ENCODE results near the gene SNRPN.
"Not testable (repeated sequence)": the region's sequence is repeated elsewhere in the genome, so short reads cannot be mapped to it uniquely, and the experiment has no call there.

The SNRPN gene

DNA sequence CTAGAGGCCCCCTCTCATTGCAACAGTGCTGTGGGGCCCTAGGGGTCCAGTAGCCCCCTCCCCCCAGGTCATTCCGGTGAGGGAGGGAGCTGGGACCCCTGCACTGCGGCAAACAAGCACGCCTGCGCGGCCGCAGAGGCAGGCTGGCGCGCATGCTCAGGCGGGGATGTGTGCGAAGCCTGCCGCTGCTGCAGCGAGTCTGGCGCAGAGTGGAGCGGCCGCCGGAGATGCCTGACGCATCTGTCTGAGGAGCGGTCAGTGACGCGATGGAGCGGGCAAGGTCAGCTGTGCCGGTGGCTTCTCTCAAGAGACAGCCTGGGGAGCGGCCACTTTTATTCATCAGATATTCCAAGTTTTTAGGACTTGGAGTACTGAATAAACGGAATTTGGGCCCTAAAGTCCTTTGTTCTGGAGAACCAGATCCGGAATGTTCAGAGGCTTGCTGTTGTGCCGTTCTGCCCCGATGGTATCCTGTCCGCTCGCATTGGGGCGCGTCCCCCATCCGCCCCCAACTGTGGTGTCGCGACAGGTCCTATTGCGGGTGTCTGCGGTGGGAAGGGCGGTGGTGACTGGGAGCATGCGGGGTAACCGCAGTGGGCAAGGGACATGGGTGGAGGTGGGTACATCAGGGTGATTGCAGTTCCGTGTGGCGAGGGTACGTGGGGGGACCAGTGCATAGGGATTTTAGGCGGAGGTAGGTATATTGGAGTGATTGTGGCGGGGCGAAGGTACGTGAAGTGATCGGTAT is at the start of gene SNRPN, which contains the start of gene SNURF:
Gene SNRPN (plus strand): TSS at position 205 of the 748 bp plus-strand sequence. CDS start 19,467 bp downstream, outside the sequence.
Gene SNURF (plus strand): TSS at position 205 of the 748 bp plus-strand sequence. CDS start 62 bp downstream, at position 267.
- H3K36me3 Mint-ChIP-seq (ENCODE audit: low read depth), result peaks cover 20% of the 10 kb centered on the region
- H3K4me1 Mint-ChIP-seq (ENCODE audit: low read depth), result peaks cover 8% of the 10 kb centered on the region
- DNase-seq (ENCODE audit: low spot score), result peak; percentile 65
- peaks cover 20% of the 10 kb centered on the region for H3K9me3 Mint-ChIP-seq
- H3K4me3 Mint-ChIP-seq, result peak within 1 kb of the TSS; percentile 90
- H3K27ac Mint-ChIP-seq, result peak within 1 kb of the TSS; percentile 95
- no peaks in the 10 kb centered on the region for H3K27me3 Mint-ChIP-seq (ENCODE audit: low read depth)

DNA sequence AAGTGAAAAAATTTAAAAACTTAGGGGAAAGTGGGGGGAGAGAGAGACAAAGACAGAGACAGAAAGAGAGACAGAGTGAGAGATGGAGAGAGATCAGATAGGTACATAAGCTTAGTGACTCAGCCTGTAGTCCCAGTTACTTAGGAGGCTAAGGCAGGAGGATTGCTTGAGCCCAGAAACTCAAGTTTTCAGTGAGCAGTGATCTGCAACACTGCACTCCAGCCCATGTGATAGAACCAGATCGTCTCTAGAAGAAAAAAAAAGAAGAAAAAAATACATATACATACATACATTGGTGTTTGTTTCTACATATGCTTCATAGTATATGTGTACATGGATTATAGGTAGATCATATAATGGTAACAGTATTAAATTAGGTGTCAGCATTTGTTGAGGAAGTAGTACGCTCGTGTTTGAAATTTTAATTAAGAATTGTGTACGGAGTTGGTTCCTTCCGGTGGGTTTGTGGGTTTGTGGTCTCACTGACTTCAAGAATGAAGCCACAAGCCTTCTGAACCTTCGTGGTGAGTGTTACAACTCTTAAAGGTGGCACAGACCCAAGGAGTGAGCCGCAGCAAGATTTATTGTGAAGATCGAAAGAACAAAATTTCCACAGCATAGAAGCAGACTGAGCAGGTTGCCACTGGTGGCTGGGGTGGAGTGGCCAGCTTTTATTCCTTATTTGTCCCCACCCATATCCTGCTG is 38.3 kb upstream of the SNRPN start:
- DNase-seq (ENCODE audit: low spot score), result no peak
- Mint-ChIP-seq H3K4me1 (ENCODE audit: low read depth) (peaks cover 2% of the 10 kb centered on the region), H3K27ac (no peak overlapping the region), H3K4me3 (no peak overlapping the region), H3K36me3 (ENCODE audit: low read depth) (no peaks in the 10 kb centered on the region), H3K9me3 (peaks cover 69% of the 10 kb centered on the region), H3K27me3 (ENCODE audit: low read depth) (no peaks in the 10 kb centered on the region)

DNA sequence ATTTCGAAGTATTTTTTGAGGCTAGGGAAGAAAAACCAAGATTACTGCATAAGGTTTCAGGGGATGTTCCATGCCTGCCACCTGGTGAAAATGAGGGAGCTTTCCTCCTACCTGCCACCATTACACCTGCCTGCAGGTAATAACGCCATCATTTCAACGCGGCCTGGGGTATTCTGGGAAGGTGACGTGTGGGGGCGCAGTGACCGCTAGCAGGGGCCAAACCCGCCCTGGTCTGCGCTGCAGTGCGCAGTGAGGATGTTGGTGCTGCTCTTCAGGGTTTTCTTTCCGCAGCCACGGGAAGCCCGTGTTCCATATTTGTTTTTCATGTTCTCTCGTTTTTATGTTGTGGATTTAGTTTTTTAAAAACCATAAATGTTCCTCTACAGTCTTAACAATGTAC is 37.4 kb upstream of the SNRPN start:
- Mint-ChIP-seq H3K4me3 (no peak overlapping the region), H3K9me3 (peaks cover 65% of the 10 kb centered on the region), H3K4me1 (ENCODE audit: low read depth) (peaks cover 2% of the 10 kb centered on the region), H3K27ac (no peak overlapping the region), H3K27me3 (ENCODE audit: low read depth) (no peaks in the 10 kb centered on the region), H3K36me3 (ENCODE audit: low read depth) (no peaks in the 10 kb centered on the region)
- no peak for DNase-seq (ENCODE audit: low spot score)

DNA sequence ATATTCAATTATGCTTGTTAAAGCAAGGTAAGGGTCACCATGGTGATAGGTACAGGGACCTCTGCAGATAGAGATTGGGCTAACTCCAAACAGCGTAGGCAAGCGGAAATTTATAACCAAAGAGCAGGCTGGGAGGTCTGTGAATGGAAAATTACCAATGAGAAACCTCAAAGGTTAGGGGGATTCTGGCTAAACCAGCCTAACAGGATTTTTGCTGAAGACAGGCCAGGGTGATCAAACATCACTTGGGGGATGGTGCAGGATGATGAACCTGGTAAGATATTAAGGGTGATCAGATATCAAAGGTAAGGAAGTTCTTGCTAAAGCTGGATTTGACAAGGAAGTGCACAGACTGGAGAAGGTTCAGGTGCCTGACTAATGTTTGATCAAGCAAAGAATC is 35.3 kb upstream of the SNRPN start:
- Mint-ChIP-seq H3K4me3 (no peak overlapping the region), H3K27me3 (ENCODE audit: low read depth) (no peaks in the 10 kb centered on the region), H3K9me3 (peaks cover 72% of the 10 kb centered on the region), H3K27ac (no peak overlapping the region), H3K36me3 (ENCODE audit: low read depth) (no peaks in the 10 kb centered on the region), H3K4me1 (ENCODE audit: low read depth) (peaks cover 2% of the 10 kb centered on the region)
- no peak for DNase-seq (ENCODE audit: low spot score)

DNA sequence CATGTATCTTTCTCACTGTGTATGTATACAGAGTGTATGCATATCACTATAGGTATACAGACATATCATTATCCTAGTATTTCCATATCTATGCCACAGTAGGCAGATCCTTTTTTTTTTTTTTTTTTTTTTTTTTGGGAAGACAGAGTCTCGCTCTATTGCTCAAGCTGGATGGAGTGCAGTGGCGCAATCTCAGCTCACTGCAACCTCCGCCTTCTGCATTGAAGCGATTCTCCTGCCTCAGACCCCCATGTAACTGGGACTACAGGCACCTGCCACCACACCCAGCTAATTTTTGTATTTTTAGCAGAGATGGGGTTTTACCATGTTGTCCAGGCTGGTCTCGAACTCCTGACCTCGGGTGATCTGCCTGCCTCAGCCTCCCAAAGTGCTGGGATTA is 32.0 kb upstream of the SNRPN start:
- H3K36me3 Mint-ChIP-seq (ENCODE audit: low read depth); H3K27ac Mint-ChIP-seq; H3K4me1 Mint-ChIP-seq (ENCODE audit: low read depth); H3K27me3 Mint-ChIP-seq (ENCODE audit: low read depth); DNase-seq (ENCODE audit: low spot score); H3K4me3 Mint-ChIP-seq: not testable (repeated sequence)
- peaks cover 55% of the 10 kb centered on the region for H3K9me3 Mint-ChIP-seq

DNA sequence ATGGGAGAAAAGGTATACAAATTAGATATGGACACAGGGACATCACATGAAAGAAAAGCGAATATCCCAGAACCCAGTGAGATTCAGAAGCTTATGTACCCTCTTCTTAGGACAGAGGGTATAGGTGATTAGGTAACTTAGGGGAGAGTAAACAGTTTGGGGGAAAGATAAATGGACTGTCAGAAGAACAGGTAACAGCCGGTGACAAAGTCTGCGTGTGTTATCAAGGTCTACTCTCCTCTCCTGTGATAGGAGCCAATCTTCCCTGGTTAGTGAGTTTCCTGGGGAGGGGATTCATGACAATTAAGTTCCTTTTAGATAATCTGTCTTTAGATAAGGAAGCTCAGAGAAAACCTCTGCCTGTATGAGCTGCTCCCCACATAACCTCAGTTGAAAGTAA is 30.6 kb upstream of the SNRPN start:
- DNase-seq (ENCODE audit: low spot score), result no peak
- peaks cover 64% of the 10 kb centered on the region for H3K9me3 Mint-ChIP-seq

DNA sequence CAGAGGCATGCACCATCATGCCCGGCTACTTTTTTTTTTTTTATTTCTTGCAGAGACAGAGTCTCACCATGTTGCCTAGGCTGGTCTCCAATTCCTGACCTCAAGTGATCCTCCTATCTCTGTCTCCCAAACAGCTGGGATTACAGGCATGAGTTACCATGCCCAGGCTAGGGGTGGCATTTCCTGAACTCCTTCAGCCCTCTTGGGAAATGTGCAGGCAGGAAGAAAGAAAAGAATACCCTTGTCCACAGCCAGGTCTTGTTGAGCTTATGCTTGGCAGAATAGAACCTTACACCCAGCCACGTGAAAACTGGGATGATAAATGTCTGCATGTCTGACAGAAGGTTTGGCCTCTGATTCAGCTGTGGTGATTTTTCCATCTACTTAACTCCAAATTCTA is 30.2 kb upstream of the SNRPN start:
- no peak overlapping the region for H3K27ac Mint-ChIP-seq
- peaks cover 65% of the 10 kb centered on the region for H3K9me3 Mint-ChIP-seq
- H3K36me3 Mint-ChIP-seq (ENCODE audit: low read depth), result no peaks in the 10 kb centered on the region
- no peaks in the 10 kb centered on the region for H3K27me3 Mint-ChIP-seq (ENCODE audit: low read depth)
- DNase-seq (ENCODE audit: low spot score), result no peak
- H3K4me3 Mint-ChIP-seq, result no peak overlapping the region
- no peaks in the 10 kb centered on the region for H3K4me1 Mint-ChIP-seq (ENCODE audit: low read depth)

More for the DNA sequence above, 30.6 kb upstream of the SNRPN start:
- Mint-ChIP-seq H3K4me1 (ENCODE audit: low read depth) (no peaks in the 10 kb centered on the region), H3K4me3 (no peak overlapping the region), H3K27ac (no peak overlapping the region), H3K27me3 (ENCODE audit: low read depth) (no peaks in the 10 kb centered on the region), H3K36me3 (ENCODE audit: low read depth) (no peaks in the 10 kb centered on the region)

DNA sequence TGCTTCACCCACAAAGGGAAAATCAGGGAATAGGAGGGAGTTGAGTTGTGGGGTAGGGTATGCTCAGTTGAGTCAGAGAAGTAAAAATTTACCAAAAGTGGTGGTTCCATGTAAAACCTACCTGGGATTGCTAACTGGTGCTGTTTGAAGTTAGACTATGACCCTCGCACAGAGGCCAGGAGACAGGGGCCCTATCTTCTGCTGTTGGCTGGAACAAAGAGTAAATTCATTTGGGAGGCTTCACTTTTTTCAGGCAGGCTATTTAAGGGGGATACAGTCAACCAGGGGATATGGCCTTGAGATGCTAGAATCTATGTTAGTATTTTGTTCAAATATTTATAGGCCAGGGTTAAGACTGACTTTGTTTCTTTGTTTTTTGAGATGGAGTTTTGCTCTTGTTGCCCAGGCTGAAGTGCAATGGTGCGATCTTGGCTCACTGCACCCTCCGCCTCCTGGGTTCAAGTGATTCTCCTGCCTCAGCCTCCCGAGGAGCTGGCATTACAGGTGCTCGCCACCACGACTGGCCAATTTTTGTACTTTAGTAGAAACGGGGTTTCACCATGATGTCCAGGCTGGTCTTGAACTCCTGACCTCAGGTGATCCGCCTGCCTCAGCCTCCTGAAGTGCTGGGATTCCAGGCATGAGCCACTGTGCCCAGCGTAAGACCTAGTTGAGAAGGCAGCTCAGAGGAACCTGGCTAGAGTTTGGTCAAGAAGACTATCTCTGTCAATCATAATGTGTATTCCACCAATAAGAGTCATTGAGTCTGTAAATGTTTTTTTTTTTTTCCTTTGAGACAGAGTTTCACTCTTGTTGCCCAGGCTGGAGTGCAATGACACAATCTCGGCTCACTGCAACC is 22.7 kb upstream of the SNRPN start:
- H3K36me3 Mint-ChIP-seq (ENCODE audit: low read depth); H3K4me1 Mint-ChIP-seq (ENCODE audit: low read depth); H3K27ac Mint-ChIP-seq; H3K4me3 Mint-ChIP-seq; DNase-seq (ENCODE audit: low spot score); H3K27me3 Mint-ChIP-seq (ENCODE audit: low read depth): not testable (repeated sequence)
- peaks cover 51% of the 10 kb centered on the region for H3K9me3 Mint-ChIP-seq

DNA sequence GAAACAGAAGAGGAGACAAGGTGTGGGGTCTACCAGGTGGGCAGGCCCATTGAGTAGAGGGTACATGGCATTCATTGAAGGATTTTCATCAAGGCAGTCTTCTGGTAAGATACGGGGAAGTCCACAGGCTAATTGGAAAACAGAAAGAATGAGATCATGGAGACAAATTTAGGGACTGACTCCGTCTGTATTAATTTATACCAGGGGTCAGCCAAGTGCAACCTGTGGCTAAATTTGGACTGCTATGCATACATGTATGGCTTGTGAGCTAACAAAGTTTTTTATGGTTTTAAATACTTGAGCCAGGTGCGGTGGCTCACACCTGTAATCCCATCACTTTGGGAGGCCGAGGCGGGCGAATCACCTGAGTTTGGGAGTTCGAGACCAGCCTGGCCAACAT is 21.1 kb upstream of the SNRPN start:
- peaks cover 50% of the 10 kb centered on the region for H3K9me3 Mint-ChIP-seq
- H3K27me3 Mint-ChIP-seq (ENCODE audit: low read depth), result no peaks in the 10 kb centered on the region
- H3K36me3 Mint-ChIP-seq (ENCODE audit: low read depth), result no peaks in the 10 kb centered on the region
- no peaks in the 10 kb centered on the region for H3K4me1 Mint-ChIP-seq (ENCODE audit: low read depth)
- no peak for DNase-seq (ENCODE audit: low spot score)
- no peak overlapping the region for H3K27ac Mint-ChIP-seq
- H3K4me3 Mint-ChIP-seq, result no peak overlapping the region

DNA sequence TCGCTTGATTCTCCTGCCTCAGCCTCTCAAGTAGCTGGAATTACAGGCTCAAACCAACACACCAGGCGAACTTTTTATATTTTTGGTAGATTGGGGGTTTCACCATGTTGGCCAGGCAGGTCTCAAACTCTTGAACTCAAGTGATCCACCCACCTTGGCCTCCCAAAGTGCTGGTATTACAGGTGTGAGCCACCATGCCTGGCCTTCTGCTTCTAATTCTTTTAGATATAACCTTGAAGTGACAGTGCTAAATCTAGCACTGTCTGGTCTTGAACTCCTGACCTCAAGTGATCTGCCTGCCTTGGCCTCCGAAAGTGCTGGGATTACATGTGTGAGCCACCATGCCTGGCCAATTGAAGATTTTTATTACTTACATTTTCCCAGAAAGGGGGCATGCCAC is 16.6 kb upstream of the SNRPN start:
- H3K27me3 Mint-ChIP-seq (ENCODE audit: low read depth); H3K36me3 Mint-ChIP-seq (ENCODE audit: low read depth); DNase-seq (ENCODE audit: low spot score); H3K27ac Mint-ChIP-seq; H3K4me3 Mint-ChIP-seq; H3K4me1 Mint-ChIP-seq (ENCODE audit: low read depth): not testable (repeated sequence)
- H3K9me3 Mint-ChIP-seq, result peaks cover 55% of the 10 kb centered on the region

DNA sequence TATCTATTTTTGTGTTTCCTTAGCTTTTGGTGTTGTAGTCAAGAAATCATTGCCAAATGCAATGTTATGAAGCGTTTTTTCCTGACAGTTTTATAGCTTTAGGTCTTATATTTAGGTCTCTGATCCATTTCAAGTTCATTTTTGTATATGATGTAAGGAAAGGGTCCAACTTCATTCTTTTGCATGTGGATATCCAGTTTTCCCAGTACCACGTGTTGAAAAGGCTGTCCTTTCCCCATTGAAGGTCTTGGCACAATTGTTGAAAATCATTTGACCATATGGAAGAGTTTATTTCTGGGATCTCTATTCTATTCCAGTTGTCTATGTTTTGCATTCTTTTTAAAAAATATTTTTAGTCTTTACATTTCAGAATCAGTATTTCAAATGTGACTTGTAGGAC is 14.6 kb upstream of the SNRPN start:
- Mint-ChIP-seq H3K36me3 (ENCODE audit: low read depth) (no peaks in the 10 kb centered on the region), H3K4me1 (ENCODE audit: low read depth) (no peaks in the 10 kb centered on the region), H3K9me3 (peaks cover 53% of the 10 kb centered on the region), H3K27ac (no peak overlapping the region), H3K4me3 (no peak overlapping the region), H3K27me3 (ENCODE audit: low read depth) (no peaks in the 10 kb centered on the region)
- DNase-seq (ENCODE audit: low spot score), result no peak

DNA sequence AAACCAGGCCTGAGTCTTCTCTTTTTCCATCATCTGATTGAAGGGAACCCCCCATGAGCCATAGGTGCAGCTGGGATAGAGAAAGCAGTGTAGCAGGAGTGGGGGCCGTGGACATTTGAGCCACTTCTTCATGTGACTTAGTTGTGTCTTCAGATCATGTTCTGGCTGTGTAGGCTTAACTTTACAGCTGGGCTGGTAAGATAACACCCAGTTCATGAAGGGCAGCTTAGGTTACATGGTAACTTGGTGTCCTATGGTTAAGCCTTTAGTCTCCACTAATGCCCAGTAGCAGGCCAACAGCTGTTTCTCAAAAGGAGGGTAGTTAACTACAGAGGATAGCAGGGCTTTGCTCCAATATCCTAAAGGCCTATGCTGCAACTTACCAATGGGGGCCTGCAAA is 11.4 kb upstream of the SNRPN start:
- H3K27me3 Mint-ChIP-seq (ENCODE audit: low read depth), result no peaks in the 10 kb centered on the region
- peaks cover 37% of the 10 kb centered on the region for H3K9me3 Mint-ChIP-seq

DNA sequence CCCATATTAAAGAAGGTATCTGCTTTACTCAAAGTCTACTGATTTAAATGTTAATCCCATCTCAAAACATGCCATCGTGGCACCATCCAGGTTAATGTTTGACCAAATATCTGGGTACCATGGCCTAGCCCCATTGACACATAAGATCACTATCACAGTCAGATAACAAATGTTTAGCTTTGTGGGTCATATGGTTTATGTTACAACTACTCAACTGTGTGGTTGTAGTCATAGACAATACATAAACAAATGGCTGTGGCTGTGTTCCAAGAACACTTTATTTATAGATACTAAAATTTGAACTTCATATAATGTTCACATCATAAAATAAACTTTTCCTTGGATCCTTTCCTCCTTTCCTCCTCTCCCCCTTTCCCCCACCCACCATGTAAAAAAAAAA is 9.8 kb upstream of the SNRPN start:
- H3K36me3 Mint-ChIP-seq (ENCODE audit: low read depth), result no peaks in the 10 kb centered on the region
- H3K4me3 Mint-ChIP-seq, result no peak overlapping the region
- no peak overlapping the region for H3K27ac Mint-ChIP-seq
- H3K4me1 Mint-ChIP-seq (ENCODE audit: low read depth), result no peaks in the 10 kb centered on the region
- DNase-seq (ENCODE audit: low spot score), result no peak
- H3K9me3 Mint-ChIP-seq, result peaks cover 28% of the 10 kb centered on the region
- no peaks in the 10 kb centered on the region for H3K27me3 Mint-ChIP-seq (ENCODE audit: low read depth)

More for the DNA sequence above, 11.4 kb upstream of the SNRPN start:
- Mint-ChIP-seq H3K4me3 (no peak overlapping the region), H3K27ac (no peak overlapping the region), H3K36me3 (ENCODE audit: low read depth) (no peaks in the 10 kb centered on the region), H3K4me1 (ENCODE audit: low read depth) (no peaks in the 10 kb centered on the region)
- no peak for DNase-seq (ENCODE audit: low spot score)

DNA sequence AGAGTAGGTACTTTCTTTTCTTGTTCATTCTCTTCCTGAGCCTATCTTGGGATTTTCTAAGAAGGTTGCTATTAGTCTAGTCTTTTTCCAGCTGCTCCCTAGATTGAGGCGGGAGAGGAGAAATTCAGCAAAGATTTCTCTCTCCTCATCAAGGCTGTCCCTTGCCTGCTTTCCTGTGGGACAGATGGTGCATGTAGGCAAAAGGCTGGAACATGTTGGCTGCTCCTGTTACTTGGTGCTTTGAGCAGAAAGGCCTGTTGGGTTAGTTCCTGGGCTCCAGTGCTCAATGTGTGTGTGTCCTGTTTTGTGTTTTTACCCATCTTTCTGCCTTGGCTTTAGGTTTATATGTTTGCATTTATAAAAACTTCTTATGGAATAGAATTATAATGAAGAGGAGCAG is 9.1 kb upstream of the SNRPN start:
- no peaks in the 10 kb centered on the region for H3K27me3 Mint-ChIP-seq (ENCODE audit: low read depth)
- no peak overlapping the region for H3K4me3 Mint-ChIP-seq
- peaks cover 21% of the 10 kb centered on the region for H3K9me3 Mint-ChIP-seq
- no peak for DNase-seq (ENCODE audit: low spot score)
- no peak overlapping the region for H3K27ac Mint-ChIP-seq
- no peaks in the 10 kb centered on the region for H3K36me3 Mint-ChIP-seq (ENCODE audit: low read depth)
- no peaks in the 10 kb centered on the region for H3K4me1 Mint-ChIP-seq (ENCODE audit: low read depth)
